H1 (cell line): Measurements from ENCODE around the gene VPS52. TPM values are rescaled to one million over a fixed set of nuclear protein-coding genes. Genes with fewer than 3 reads are reported as not detected.

ENCODE experiments used
- CTCF ChIA-PET: fragments of 300-600 bp; sonication (Branson Sonifier 250); formaldehyde crosslinking; loops from one replicate; lab custom pipeline; 2021; ENCODE audit not compliant: partially characterized antibody; lab: Charles Lee
- POLR2A ChIA-PET: fragments of 300-600 bp; sonication (Branson Sonifier 250); formaldehyde crosslinking; loops from one replicate; lab custom pipeline; 2021; ENCODE audit warnings: inconsistent platforms; ENCODE audit not compliant: partially characterized antibody; lab: Charles Lee
- DNase-seq, 2 experiments: peaks; one replicate each; pipeline versions ENCODE4 v3.0.0 to v3.0.0-alpha.2; 2010 to 2022; ENCODE audit warnings: low spot score in 2 of 2, low read depth in 1 of 2, mixed read lengths in 1 of 2
- FAIRE-seq: peaks from 2 replicates; lab custom pipeline; 2011; peaks lifted over from hg19 to GRCh38; lab: Jason Lieb, UNC
- H2AFZ ChIP-seq: 2 replicates; pipeline ENCODE4 v1.8.1; 2012; ENCODE audit warnings: low read length, inconsistent platforms
- H2AK5ac ChIP-seq: 2 replicates; pipeline ENCODE4 v1.6.1; 2013; ENCODE audit warnings: low read depth, low read length
- H2BK120ac ChIP-seq: replicated peaks from 2 replicates; pipeline ENCODE3; 2013; ENCODE audit warnings: low read depth, low read length, inconsistent platforms
- H2BK12ac ChIP-seq: 2 replicates; pipeline ENCODE4 v1.6.1; 2013; ENCODE audit warnings: low read depth, low read length
- H2BK15ac ChIP-seq: 2 replicates; pipeline ENCODE4 v1.6.1; 2013; ENCODE audit warnings: low read length
- H2BK20ac ChIP-seq: 2 replicates; pipeline ENCODE4 v1.6.1; 2013; ENCODE audit warnings: low read length
- H2BK5ac ChIP-seq: 2 replicates; pipeline ENCODE4 v1.6.1; 2013; ENCODE audit warnings: low read depth, low read length
- H3K14ac ChIP-seq: 2 replicates; pipeline ENCODE4 v1.6.1; 2013; ENCODE audit warnings: inconsistent platforms; ENCODE audit not compliant: insufficient read length
- H3K18ac ChIP-seq: 2 replicates; pipeline ENCODE4 v1.6.1; 2013; ENCODE audit warnings: low read length; ENCODE audit errors: extremely low read depth
- H3K23ac ChIP-seq: 2 replicates; pipeline ENCODE4 v1.6.1; 2013; ENCODE audit warnings: inconsistent platforms; ENCODE audit not compliant: insufficient read length
- H3K23me2 ChIP-seq: 2 replicates; pipeline ENCODE4 v1.6.1; 2013; ENCODE audit warnings: low read depth, low read length
- H3K27ac ChIP-seq: 2 replicates; pipeline ENCODE4 v1.6.1; 2011; ENCODE audit warnings: low read depth, low read length, inconsistent platforms
- H3K27me3 ChIP-seq, 4 experiments: replicated peaks in 1 of 4; 1 replicate in 1 of 4; 2 replicates in 3 of 4; pipeline versions ENCODE4 v1.6.1 to v1.8.1; 2011 to 2013; ENCODE audit warnings: low read length in 3 of 4, mild to moderate bottlenecking in 3 of 4, inconsistent platforms in 2 of 4, mixed read lengths in 2 of 4, moderate library complexity in 1 of 4; ENCODE audit not compliant: control insufficient read depth in 3 of 4, insufficient read depth in 3 of 4; ENCODE audit errors: extremely low read depth in 1 of 4
- H3K36me3 ChIP-seq, 4 experiments: 2 replicates each; pipeline versions ENCODE4 v1.6.1 to v1.8.1; 2011 to 2013; ENCODE audit warnings: mild to moderate bottlenecking in 4 of 4, low read length in 3 of 4, moderate library complexity in 2 of 4, control low read depth in 1 of 4, inconsistent platforms in 1 of 4; ENCODE audit not compliant: insufficient read depth in 4 of 4, control insufficient read depth in 2 of 4
- H3K4ac ChIP-seq: replicated peaks from 2 replicates; pipeline ENCODE3; 2013; ENCODE audit warnings: low read length, low read depth, mixed read lengths, inconsistent platforms; ENCODE audit not compliant: insufficient read length
- H3K4me1 ChIP-seq, 4 experiments: replicated peaks in 1 of 4; 1 replicate in 1 of 4; 2 replicates in 3 of 4; pipeline versions ENCODE4 v1.6.1 to v1.8.1; 2011 to 2013; ENCODE audit warnings: low read length in 3 of 4, inconsistent platforms in 2 of 4, mixed read lengths in 1 of 4; ENCODE audit not compliant: insufficient read depth in 4 of 4, control insufficient read depth in 3 of 4
- H3K4me2 ChIP-seq, 2 experiments: 2 replicates each; pipeline versions ENCODE4 v1.6.1 to v1.8.1; 2011 to 2013; ENCODE audit warnings: low read depth in 2 of 2, low read length in 2 of 2, control low read depth in 1 of 2, inconsistent platforms in 1 of 2, mild to moderate bottlenecking in 1 of 2; ENCODE audit not compliant: insufficient read depth in 1 of 2
- H3K4me3 ChIP-seq, 4 experiments: fragments of 200-600, 300-600 bp in 1 of 4; sonication (generic), shearing (Covaris generic), sonication (Bioruptor Twin) in 1 of 4; 2 replicates each; pipeline versions ENCODE4 v1.5.1 to v1.8.1; 2011 to 2016; ENCODE audit warnings: low read length in 4 of 4, low read depth in 3 of 4, control low read depth in 2 of 4, inconsistent platforms in 2 of 4, mild to moderate bottlenecking in 2 of 4, mixed read lengths in 1 of 4, moderate library complexity in 1 of 4; ENCODE audit not compliant: insufficient read depth in 2 of 4; ENCODE audit errors: extremely low read depth in 1 of 4
- H3K56ac ChIP-seq: replicated peaks from 2 replicates; pipeline ENCODE3; 2013; ENCODE audit warnings: low read depth, mild to moderate bottlenecking, mixed read lengths, low read length, inconsistent platforms; ENCODE audit not compliant: insufficient read length
- H3K79me1 ChIP-seq: 2 replicates; pipeline ENCODE4 v1.6.1; 2013; ENCODE audit warnings: low read depth, low read length, control low read depth
- H3K79me2 ChIP-seq, 2 experiments: 2 replicates each; pipeline versions ENCODE4 v1.6.1 to v1.8.1; 2012 to 2013; ENCODE audit warnings: low read length in 2 of 2, mild to moderate bottlenecking in 2 of 2, inconsistent platforms in 1 of 2; ENCODE audit not compliant: insufficient read depth in 2 of 2, control insufficient read depth in 1 of 2
- H3K9ac ChIP-seq, 4 experiments: replicated peaks in 1 of 4; 1 replicate in 1 of 4; 2 replicates in 3 of 4; pipeline versions ENCODE4 v1.6.1 to v1.8.1; 2011 to 2013; ENCODE audit warnings: low read depth in 3 of 4, low read length in 3 of 4, control low read depth in 2 of 4, mild to moderate bottlenecking in 2 of 4, moderate library complexity in 2 of 4, inconsistent platforms in 1 of 4; ENCODE audit errors: extremely low read depth in 1 of 4
- H3K9me3 ChIP-seq, 2 experiments: 2 replicates each; pipeline versions ENCODE4 v1.6.1 to v1.8.1; 2012 to 2013; ENCODE audit warnings: mild to moderate bottlenecking in 2 of 2, moderate library complexity in 2 of 2, control low read depth in 1 of 2, inconsistent platforms in 1 of 2, low read depth in 1 of 2, low read length in 1 of 2, mixed read lengths in 1 of 2; ENCODE audit not compliant: insufficient read depth in 2 of 2
- H4K20me1 ChIP-seq, 2 experiments: replicated peaks in 1 of 2; 2 replicates each; pipeline versions ENCODE3 to v1.8.1; 2011 to 2013; ENCODE audit warnings: inconsistent platforms in 2 of 2, low read length in 2 of 2, mild to moderate bottlenecking in 1 of 2; ENCODE audit not compliant: insufficient read depth in 2 of 2, control insufficient read depth in 1 of 2
- H4K5ac ChIP-seq: 2 replicates; pipeline ENCODE4 v1.6.1; 2013; ENCODE audit warnings: low read length, low read depth, mixed read lengths, inconsistent platforms; ENCODE audit not compliant: insufficient read length
- H4K8ac ChIP-seq: 2 replicates; pipeline ENCODE4 v1.8.0; 2013; ENCODE audit warnings: mild to moderate bottlenecking, moderate library complexity, low read length, inconsistent platforms; ENCODE audit not compliant: insufficient read depth; ENCODE audit errors: extremely low read depth
- H4K91ac ChIP-seq: replicated peaks from 2 replicates; pipeline ENCODE3; 2013; ENCODE audit warnings: low read length, mixed read lengths, inconsistent platforms; ENCODE audit not compliant: insufficient read length
- CBX5 ChIP-seq: fragments of 300-800, 300-1000 bp; sonication (generic); IDR thresholded peaks from 2 replicates; pipeline ENCODE4 v1.7.1; 2016; ENCODE audit warnings: antibody characterized with exemption, low read length, low read depth
- PHF8 ChIP-seq: fragments of 200-600 bp; sonication (generic); conservative IDR thresholded peaks from 2 replicates; pipeline ENCODE4 v1.7.1; 2012; ENCODE audit warnings: low read depth, mild to moderate bottlenecking, inconsistent platforms, low read length, moderate library complexity
- SP1 ChIP-seq: IDR thresholded peaks from 2 replicates; pipeline ENCODE4 v1.6.1; 2011; ENCODE audit warnings: low read depth, low read length
- TBP ChIP-seq: IDR thresholded peaks from 2 replicates; pipeline ENCODE4 v1.6.1; 2011; ENCODE audit warnings: low read depth, low read length, improper control_type of control experiment
- YY1 ChIP-seq: IDR thresholded peaks from 2 replicates; pipeline ENCODE4 v1.6.1; 2011; ENCODE audit warnings: low read depth, mild to moderate bottlenecking, low read length
- WGBS, 2 experiments: shearing (Covaris generic) in 1 of 2; methylation state at CpG; one replicate each; pipeline versions ENCODE4 v1.1.6 to v1.1.7; 2013 to 2015; ENCODE audit warnings: low lambda C conversion rate in 2 of 2, mixed read lengths in 2 of 2, inconsistent platforms in 1 of 2, low coverage in 1 of 2, missing lambda C conversion rate in 1 of 2; ENCODE audit not compliant: insufficient replicate concordance in 2 of 2, insufficient coverage in 1 of 2, insufficient read length in 1 of 2; ENCODE audit errors: extremely low coverage in 1 of 2, missing lambda C conversion rate in 1 of 2; 5-methylcytosine and 5-hydroxymethylcytosine counted together
- long read RNA-seq, 2 experiments: library from RNA in 1 of 2; library from capped mRNA in 1 of 2; stranded (forward); transcript quantifications; one replicate each; pipeline ENCODE4 v2.0.0, GENCODE V29; 2021; ENCODE audit warnings: inconsistent platforms in 1 of 2
- polyA minus RNA-seq, 3 experiments: library from RNA; depleted of rRNA, polyadenylated mRNA; stranded (reverse); fragments of >200 nt; gene quantifications; 1 replicate in 2 of 3; 2 replicates in 1 of 3; pipeline ENCODE4 v1.2.3, GENCODE V29; 2011
- polyA plus RNA-seq, 7 experiments: library from polyadenylated mRNA; depleted of rRNA in 3 of 7; stranded (reverse) in 5 of 7; unstranded in 2 of 7; fragments of >200 nt in 5 of 7; fragments of 200-250 nt in 2 of 7; gene quantifications; 1 replicate in 5 of 7; 2 replicates in 1 of 7; 4 replicates in 1 of 7; pipeline versions ENCODE4 v1.2.1 to v1.2.3, GENCODE V29; 2011 to 2013; ENCODE audit warnings: missing spikeins in 2 of 7, mixed read lengths in 2 of 7
- total RNA-seq: library from RNA; stranded (reverse); fragmentation: NEBNext Ultra II Directional; extraction: Animal tissue kit (Norgen Biotek cat#: 25700); gene quantifications from 2 replicates; pipeline ENCODE4 v1.2.1, GENCODE V29; 2021

VPS52 gene, protein sequence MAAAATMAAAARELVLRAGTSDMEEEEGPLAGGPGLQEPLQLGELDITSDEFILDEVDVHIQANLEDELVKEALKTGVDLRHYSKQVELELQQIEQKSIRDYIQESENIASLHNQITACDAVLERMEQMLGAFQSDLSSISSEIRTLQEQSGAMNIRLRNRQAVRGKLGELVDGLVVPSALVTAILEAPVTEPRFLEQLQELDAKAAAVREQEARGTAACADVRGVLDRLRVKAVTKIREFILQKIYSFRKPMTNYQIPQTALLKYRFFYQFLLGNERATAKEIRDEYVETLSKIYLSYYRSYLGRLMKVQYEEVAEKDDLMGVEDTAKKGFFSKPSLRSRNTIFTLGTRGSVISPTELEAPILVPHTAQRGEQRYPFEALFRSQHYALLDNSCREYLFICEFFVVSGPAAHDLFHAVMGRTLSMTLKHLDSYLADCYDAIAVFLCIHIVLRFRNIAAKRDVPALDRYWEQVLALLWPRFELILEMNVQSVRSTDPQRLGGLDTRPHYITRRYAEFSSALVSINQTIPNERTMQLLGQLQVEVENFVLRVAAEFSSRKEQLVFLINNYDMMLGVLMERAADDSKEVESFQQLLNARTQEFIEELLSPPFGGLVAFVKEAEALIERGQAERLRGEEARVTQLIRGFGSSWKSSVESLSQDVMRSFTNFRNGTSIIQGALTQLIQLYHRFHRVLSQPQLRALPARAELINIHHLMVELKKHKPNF
- total RNA-seq (35.0 and 36.5 TPM in 2 replicates), polyA plus RNA-seq (2011; rRNA removed) (86.3 and 89.7 TPM in 2 replicates), polyA minus RNA-seq (2011; rRNA and poly(A)+ RNA removed) (97.9 and 120 TPM in 2 replicates)
- 59.2 TPM for polyA plus RNA-seq (2011; cell fraction: cytosol; rRNA removed)
- polyA plus RNA-seq (2011; cell fraction: nucleus; rRNA removed): 180 TPM
- 37.9 to 44.1 TPM (median 43.2 TPM) in 4 replicates for polyA plus RNA-seq (2012, experiment 1 of 2)
- polyA plus RNA-seq (2012, experiment 2 of 2): 35.8 TPM
- polyA plus RNA-seq (2013, experiment 1 of 2): 41.3 TPM
- polyA plus RNA-seq (2013, experiment 2 of 2): 37.9 TPM
- 33.8 TPM for polyA minus RNA-seq (2011; cell fraction: cytosol; rRNA and poly(A)+ RNA removed)
- 77.5 TPM for polyA minus RNA-seq (2011; cell fraction: nucleus; rRNA and poly(A)+ RNA removed)
- long read RNA-seq, experiment 1, partial matches to known transcripts: 13 of 29 reads
- long read RNA-seq, experiment 1, other reads (novel, unspliced or antisense): 9 of 29 reads
- long read RNA-seq, experiment 2, transcript VPS52-212 (20 exons, 2,960 nt): major isoform, 7 of 16 reads
- long read RNA-seq, experiment 2, partial matches to known transcripts: 4 of 16 reads
- long read RNA-seq, experiment 2, other reads (novel, unspliced or antisense): 5 of 16 reads

DNA sequence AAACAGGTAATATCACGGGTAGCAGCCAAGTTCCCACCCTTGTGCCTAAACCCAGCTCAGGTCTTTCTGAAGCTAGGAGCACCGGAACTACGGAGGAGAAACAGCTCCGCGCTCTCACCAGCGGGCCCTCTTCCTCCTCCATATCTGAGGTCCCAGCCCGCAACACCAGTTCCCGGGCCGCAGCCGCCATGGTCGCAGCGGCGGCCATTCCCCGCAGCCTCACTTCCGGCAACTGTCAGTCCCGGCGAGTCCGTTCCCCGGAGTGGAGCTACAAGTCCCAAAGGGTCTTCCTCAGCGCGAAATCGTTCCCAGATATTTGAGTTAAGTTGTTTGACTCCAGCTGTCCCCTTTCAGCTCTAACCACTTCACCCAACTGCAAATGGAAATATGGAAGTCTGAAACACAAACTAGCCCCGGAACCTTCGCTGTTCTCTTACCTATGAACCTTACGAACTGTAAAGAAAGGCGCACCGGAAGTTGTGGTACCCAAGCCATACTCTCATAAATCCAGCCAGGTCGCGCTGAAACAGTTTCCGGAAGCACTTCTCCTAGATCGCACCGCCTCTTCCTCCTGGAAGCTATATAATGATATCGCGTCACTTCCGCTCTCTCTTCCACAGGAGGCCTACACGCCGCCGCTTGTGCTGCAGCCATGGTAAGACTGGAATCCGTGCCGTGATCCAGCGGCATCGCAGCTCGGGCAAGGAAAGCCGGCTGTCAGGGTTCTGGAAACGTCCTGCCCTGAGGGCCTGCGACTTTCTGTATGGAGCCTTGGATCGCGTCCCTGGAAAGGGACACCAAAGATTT is at the start of gene VPS52, which contains the start of gene RPS18:
Gene VPS52, minus strand, starts transcription at position 409 of the 807 bp plus-strand sequence. Its CDS starts 201 bp downstream, at position 208.
Gene RPS18, plus strand, starts transcription at position 608 of the 807 bp plus-strand sequence. Its CDS starts 45 bp downstream, at position 653.
- Histone ChIP-seq H3K79me1 (peaks cover 6% of the 10 kb centered on the region; the same call in 1 of the 2 replicates), H2BK120ac (peak within 1 kb of the TSS; percentile 52), H2BK15ac (no peak within 1 kb of the TSS), H3K9ac (peak within 1 kb of the TSS; percentile 92 to 99 (median 96)), H4K8ac (peak within 1 kb of the TSS; percentile 99), H3K23ac (no peak within 1 kb of the TSS), H3K23me2 (peaks cover 15% of the 10 kb centered on the region), H3K36me3 (peaks cover 25 to 60% (median 50%) of the 10 kb centered on the region in 4 experiments; a peak in 7 of 8 replicates), H3K27me3 (no peaks in the 10 kb centered on the region), H2BK12ac (no peak within 1 kb of the TSS; the same call in 1 of the 2 replicates), H3K79me2 (peaks cover 26 to 43% of the 10 kb centered on the region in 2 experiments), H3K27ac (peak within 1 kb of the TSS; percentile 98), H3K14ac (no peak within 1 kb of the TSS), H2AFZ (peak within 1 kb of the TSS; percentile 99), H2BK5ac (peak within 1 kb of the TSS; percentile 93), H4K91ac (peak within 1 kb of the TSS; percentile 49), H3K4me3 (peak within 1 kb of the TSS; percentile 81 to 100 (median 100)), H3K18ac (peak within 1 kb of the TSS; percentile 82), H2AK5ac (peak within 1 kb of the TSS; percentile 30; the same call in 1 of the 2 replicates), H3K4me1 (peaks cover 0 to 22% (median 8%) of the 10 kb centered on the region in 4 experiments; a peak in 6 of 7 replicates), H4K5ac (peak within 1 kb of the TSS; percentile 82), H2BK20ac (no peak within 1 kb of the TSS), H3K9me3 (no peaks in the 10 kb centered on the region), H3K4ac (peak within 1 kb of the TSS; percentile 47), H3K56ac (peak within 1 kb of the TSS; percentile 87), H4K20me1 (peaks cover 9 to 16% of the 10 kb centered on the region in 2 experiments), H3K4me2 (peak within 1 kb of the TSS; percentile 86 to 96)
- DNase-seq: peak; percentile 88
- peak; percentile 84 for FAIRE-seq
- ChIA-PET POLR2A (interaction anchor here (0.6 to 5.4 kb wide), 42 partner anchors 8 to 378 kb away, joined by 3 to 88 read pairs (median 6); partner anchors contain the start of genes BRD2, CUTA, HSD17B8 and PFDN6), CTCF (interaction anchor here (0.6 to 4.3 kb wide), 8 partner anchors 9 to 113 kb away, joined by 3 to 15 read pairs (median 4); partner anchors contain the start of gene RGL2)
- 1% methylated on average over 48 of the region's 48 CpGs; no CpG with 5 or more reads in 1 of the 2 experiments for WGBS, 2 experiments
- TF ChIP-seq CBX5 (no peak), TBP (peak; percentile 97), SP1 (peak; percentile 54; the same call in 1 of the 2 replicates), YY1 (peak; percentile 98), PHF8 (peak; percentile 92)
